ENCODE measurements around the gene CTBP1. TPM values are rescaled to one million over a fixed set of nuclear protein-coding genes. Genes with fewer than 3 reads are reported as not detected.

Gene CTBP1
- total and polyA plus RNA-seq, 2 donors from 2014 or later, result 96.1 to 170 TPM

- TF ChIP-seq CTCF (IDR thresholded peaks at IDR 0.05; ENCODE audit: borderline replicate concordance, extremely low read depth, insufficient read depth), result no peak
- Histone ChIP-seq H3K4me1 (ENCODE audit: control insufficient read depth in 2 of 3, insufficient read depth in 2 of 3, low read depth in 1 of 3, low read length in 3 of 3) (peaks cover 0 to 17% (median 0%) of the 10 kb centered on the region in 3 donors), H3K36me3 (ENCODE audit: control insufficient read depth in 2 of 3, insufficient read depth in 3 of 3, low read length in 3 of 3) (no peaks in the 10 kb centered on the region), H3K9me3 (ENCODE audit: control insufficient read depth in 2 of 3, insufficient read depth in 1 of 3, low read length in 3 of 3) (no peaks in the 10 kb centered on the region), H3K9ac (ENCODE audit: low read length in 3 of 3) (no peak within 1 kb of the TSS), H3K4me3 (ENCODE audit: low read length in 3 of 3) (peak within 1 kb of the TSS in 1 of 3 donors; percentile 5), H3K27me3 (ENCODE audit: control insufficient read depth, insufficient read depth, low read length) (peaks cover 9% of the 10 kb centered on the region), H3K27ac (ENCODE audit: low read depth in 2 of 2, low read length in 2 of 2) (no peak within 1 kb of the TSS)
- intact Hi-C loops (cut with DNase I), result no loop called here
- FAIRE-seq (no peak), DNase-seq (peak; percentile 38 to 87 (median 50))
These were observed 76.6 kb downstream of the CTBP1 start, which contains the start of gene SPON2 for GRCh38 chr4:1172228-1172851. TSS of gene SPON2 (minus strand) at chr4:1172583.

GRCh38 chr4:1171311-1172227 lies 77.4 kb downstream of the CTBP1 start:
- TF ChIP-seq CTCF (IDR thresholded peaks at IDR 0.05; ENCODE audit: borderline replicate concordance, extremely low read depth, insufficient read depth), result no peak
- Histone ChIP-seq H3K9ac (ENCODE audit: low read length in 3 of 3) (no peak overlapping the region), H3K9me3 (ENCODE audit: control insufficient read depth in 2 of 3, insufficient read depth in 1 of 3, low read length in 3 of 3) (no peaks in the 10 kb centered on the region), H3K36me3 (ENCODE audit: control insufficient read depth in 2 of 3, insufficient read depth in 3 of 3, low read length in 3 of 3) (no peaks in the 10 kb centered on the region), H3K27ac (ENCODE audit: low read depth in 2 of 2, low read length in 2 of 2) (no peak overlapping the region), H3K27me3 (ENCODE audit: control insufficient read depth, insufficient read depth, low read length) (peaks cover 9% of the 10 kb centered on the region), H3K4me1 (ENCODE audit: control insufficient read depth in 2 of 3, insufficient read depth in 2 of 3, low read depth in 1 of 3, low read length in 3 of 3) (peaks cover 0 to 19% (median 0%) of the 10 kb centered on the region in 3 donors), H3K4me3 (ENCODE audit: low read length in 3 of 3) (peak overlapping the region in 1 of 3 donors; percentile 5)
- intact Hi-C loops (cut with DNase I), result no loop called here
- FAIRE-seq, result no peak
- peak; percentile 66 to 80 (median 76) for DNase-seq

GRCh38 chr4:1170976-1171310 lies 78.0 kb downstream of the CTBP1 start:
- FAIRE-seq (no peak), DNase-seq (peak in 2 of 5 donors; percentile 55 to 80)
- H3K9ac ChIP-seq (ENCODE audit: low read length in 3 of 3), result no peak overlapping the region
- peaks cover 9% of the 10 kb centered on the region for H3K27me3 ChIP-seq (ENCODE audit: control insufficient read depth, insufficient read depth, low read length)
- H3K4me1 ChIP-seq (ENCODE audit: control insufficient read depth in 2 of 3, insufficient read depth in 2 of 3, low read depth in 1 of 3, low read length in 3 of 3), result peaks cover 0 to 19% (median 0%) of the 10 kb centered on the region in 3 donors
- intact Hi-C loops (cut with DNase I), result no loop called here
- no peaks in the 10 kb centered on the region for H3K36me3 ChIP-seq (ENCODE audit: control insufficient read depth in 2 of 3, insufficient read depth in 3 of 3, low read length in 3 of 3)
- no peak overlapping the region for H3K4me3 ChIP-seq (ENCODE audit: low read length in 3 of 3)
- H3K9me3 ChIP-seq (ENCODE audit: control insufficient read depth in 2 of 3, insufficient read depth in 1 of 3, low read length in 3 of 3), result no peaks in the 10 kb centered on the region
- TF ChIP-seq CTCF (IDR thresholded peaks at IDR 0.05; ENCODE audit: borderline replicate concordance, extremely low read depth, insufficient read depth), result no peak
- no peak overlapping the region for H3K27ac ChIP-seq (ENCODE audit: low read depth in 2 of 2, low read length in 2 of 2)
